Measurements from ENCODE around the gene ZSCAN5A.
"Not testable (repeated sequence)": the region's sequence is repeated elsewhere in the genome, so short reads cannot be mapped to it uniquely, and the experiment has no call there.

ZSCAN5A gene

DNA sequence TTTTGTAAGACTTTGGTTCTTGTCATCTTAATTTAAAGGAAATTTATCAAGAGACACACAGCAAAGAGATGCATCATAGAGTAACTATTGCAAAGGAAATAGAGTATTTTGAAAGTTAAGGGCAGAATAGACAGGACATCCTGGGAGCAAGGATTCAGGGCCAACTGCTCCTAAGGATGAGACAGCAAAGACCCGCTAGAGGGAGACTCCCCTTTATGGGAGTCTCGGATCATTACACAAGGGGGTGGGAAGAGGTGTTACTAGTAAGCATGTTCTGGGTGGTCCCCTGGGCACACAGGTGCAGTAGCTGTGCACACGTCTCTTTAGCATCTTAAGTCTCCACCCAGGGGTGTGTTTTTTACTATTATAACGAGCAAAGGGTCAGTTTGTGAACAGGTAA is 102.9 kb downstream of the ZSCAN5A start:
- no peak for DNase-seq (ENCODE audit: low read depth in 2 of 2)

DNA sequence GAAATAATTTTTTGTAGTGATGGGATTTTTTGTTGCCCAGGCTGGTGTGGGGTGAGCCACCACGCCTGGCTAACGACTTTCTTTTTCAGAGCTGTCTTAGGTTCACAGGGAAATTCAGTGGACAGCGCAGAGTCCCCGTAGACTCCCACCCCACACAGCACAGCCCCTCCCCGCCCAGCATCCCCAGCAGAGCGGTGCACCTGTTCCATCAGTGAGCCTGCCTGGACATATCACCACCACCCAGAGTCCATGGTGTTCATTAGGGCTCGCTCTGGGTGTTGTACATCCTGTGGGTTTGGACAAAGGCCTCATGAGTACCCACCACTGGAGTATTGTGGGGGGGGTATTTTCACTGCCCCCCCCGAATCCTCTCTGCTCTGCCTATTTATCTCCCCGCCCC is 104.6 kb downstream of the ZSCAN5A start:
- DNase-seq (ENCODE audit: low read depth in 2 of 2): not testable (repeated sequence)

DNA sequence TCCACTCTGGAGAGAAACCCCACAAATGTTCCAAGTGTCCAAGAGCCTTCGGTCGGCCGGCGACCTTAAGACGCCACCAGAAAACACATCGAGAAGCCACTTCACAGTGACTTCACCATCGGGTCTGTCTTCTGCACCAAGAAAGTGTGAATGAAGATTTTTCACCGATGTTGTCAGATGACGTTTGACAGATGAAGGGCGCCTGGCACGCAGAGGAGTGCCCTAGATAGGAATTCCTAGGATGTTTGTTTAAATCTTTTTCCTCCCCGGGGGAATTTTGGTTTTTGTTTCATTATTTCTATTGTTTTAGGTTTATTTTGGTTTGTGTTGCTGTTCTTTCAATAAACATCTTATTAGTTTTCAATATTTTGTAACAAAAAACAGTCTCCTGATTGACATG is 105.5 kb downstream of the ZSCAN5A start:
- DNase-seq (ENCODE audit: low read depth in 2 of 2): no peak

DNA sequence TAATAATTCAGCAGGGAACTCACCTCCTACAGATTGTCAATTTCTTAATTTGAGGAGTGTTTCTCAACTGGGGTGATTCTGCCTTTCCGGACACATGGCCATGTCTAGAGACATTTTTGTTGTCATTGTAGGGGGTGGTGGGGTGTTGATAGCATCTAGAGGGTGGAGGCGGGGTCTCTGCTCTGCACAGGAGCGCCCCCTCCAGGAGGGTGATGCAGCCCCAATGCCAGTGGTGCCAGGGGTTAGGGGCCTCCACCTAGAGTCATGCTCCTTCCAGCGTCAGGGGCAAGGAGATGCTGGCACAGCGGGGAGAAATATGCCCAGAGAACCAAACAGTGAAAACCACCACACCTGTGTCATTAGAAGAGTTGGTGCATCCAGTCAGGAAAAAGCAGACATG is 107.1 kb downstream of the ZSCAN5A start:
- DNase-seq (ENCODE audit: low read depth in 2 of 2): not testable (repeated sequence)

DNA sequence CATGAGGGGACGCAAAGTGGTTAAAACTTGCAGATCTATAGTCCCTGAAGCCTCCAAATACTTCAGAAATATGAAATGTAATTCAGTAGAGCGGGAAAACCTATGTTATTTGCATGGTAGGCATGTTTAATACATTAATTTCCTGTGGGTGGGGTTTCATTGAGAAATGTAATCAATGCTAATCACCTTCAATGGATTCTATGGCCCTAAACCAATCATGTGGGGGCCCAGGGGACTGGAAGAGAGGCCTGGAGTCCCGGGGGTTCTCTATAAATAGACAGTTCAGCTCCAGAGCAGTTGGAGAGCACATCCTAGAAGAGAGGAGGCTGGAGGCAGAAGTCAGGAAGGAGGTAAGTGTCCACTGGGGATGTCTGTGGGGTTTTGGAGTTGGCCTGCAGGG is 112.7 kb downstream of the ZSCAN5A start, which contains the start of gene ZSCAN5C:
Gene ZSCAN5C, plus strand, starts transcription at position 301 of the 400 bp plus-strand sequence. CDS start 3,641 bp downstream, outside the sequence.
- DNase-seq (ENCODE audit: low read depth in 2 of 2): no peak

DNA sequence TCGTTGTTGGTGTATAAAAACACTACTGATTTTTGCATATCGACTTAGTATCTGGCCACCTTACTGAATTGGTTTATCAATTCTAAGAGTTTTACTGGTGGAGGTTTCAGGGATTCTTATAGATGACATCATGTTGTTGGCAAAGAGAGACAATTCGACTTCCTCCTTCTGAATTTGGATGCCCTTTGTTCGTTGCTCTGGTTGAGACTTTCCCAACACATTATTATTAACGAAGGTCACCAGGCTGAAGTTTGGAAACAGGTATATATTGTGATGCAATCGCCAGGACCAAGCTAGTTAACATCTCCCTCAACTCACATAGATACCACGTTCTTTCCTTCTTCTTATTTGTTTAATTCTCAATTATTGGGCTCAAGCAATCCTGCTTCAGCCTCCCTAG is 115.0 kb downstream of the ZSCAN5A start:
- DNase-seq (ENCODE audit: low read depth in 2 of 2): no peak

DNA sequence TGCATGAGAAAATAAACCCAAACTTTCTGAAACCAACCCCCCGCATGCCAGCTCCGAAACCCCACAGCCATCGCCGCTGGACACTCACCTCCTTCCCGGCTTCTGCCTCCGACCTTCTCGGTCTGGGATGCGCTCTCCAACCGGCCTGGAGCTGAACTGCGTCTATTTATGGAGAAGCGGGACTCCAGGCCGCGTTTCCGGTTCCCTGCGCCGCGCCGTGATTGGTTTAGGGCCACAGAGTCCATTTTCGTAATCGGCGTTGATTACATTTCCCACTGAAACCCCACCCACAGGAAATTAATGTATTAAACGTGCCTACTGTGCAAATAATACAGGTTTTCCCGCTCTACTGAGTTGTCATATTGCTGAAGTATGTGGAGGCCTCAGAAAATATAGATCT is 117.0 kb downstream of the ZSCAN5A start, which contains the start of gene ZSCAN5B:
Gene ZSCAN5B, minus strand, starts transcription at position 138 of the 400 bp plus-strand sequence. CDS start 4,731 bp downstream, outside the sequence.
- DNase-seq (ENCODE audit: low read depth in 2 of 2): not testable (repeated sequence)

DNA sequence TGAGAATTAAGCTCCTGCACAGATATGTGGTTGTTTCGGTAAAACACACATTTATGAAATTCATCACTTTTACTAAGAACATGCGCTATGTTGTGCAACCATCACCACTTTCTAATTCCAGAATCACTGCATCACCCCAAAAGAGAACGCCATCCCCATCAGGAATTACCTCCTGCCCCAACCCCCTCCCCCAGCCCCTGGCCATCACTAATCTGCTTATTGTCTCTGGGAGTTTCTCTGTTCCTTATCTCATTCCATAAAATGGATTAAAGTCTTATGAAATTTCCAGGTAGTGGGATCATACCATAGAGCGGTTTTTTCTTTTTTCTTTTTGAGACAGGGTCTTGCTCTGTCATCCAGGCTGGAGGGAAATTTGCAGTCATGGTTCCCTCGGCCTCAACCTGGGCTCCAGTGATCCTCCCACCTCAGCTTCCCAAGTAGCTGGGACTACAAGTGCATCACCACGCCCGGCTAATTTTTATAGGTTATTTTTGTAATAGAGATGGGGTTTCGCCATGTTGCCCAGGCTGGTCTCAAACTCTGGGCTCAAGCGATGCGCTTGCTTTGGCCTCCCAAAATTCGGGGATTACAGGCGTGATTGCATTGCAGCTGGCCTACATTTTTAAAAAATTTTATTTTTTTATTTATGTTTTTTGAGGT is 120.5 kb downstream of the ZSCAN5A start:
- DNase-seq (ENCODE audit: low read depth in 2 of 2): no peak

DNA sequence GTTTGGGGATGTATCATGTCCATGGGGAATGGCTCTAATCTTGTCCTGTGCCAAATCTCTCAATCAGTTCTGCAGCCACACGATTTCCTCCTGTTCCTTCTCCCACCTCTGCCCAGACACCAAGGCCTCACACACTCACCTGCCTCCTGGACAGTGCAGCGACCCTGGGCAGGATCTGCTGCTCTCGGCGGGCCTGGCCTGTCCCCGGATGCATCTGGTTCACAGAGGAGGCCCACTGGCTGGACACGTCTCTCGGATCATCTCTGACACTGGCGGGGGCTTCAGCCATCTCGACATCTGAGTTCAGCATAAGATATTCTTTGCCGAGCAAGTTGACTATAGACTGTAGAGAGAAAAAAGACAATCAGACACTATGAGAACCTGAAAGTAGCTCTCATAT is 122.9 kb downstream of the ZSCAN5A start:
- no peak for DNase-seq (ENCODE audit: low read depth in 2 of 2)

DNA sequence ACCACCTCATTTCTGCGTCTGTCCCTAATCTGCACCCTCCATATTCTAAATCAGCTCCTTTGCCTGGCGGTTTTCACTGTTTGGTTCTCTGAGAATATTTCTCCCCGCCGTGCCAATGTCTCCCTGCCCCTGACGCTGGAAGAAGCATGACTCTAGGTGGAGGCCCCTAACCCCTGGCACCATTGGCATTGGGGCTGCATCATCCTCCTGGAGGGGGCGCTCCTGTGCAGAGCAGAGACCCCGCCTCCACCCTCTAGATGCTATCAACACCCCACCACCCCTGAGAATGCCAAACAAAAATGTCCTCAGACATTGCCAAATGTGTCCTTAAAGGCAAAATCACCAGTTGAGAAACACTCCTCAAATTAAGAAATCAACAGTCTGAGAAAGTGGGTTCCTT is 123.5 kb downstream of the ZSCAN5A start:
- DNase-seq (ENCODE audit: low read depth in 2 of 2): no peak

DNA sequence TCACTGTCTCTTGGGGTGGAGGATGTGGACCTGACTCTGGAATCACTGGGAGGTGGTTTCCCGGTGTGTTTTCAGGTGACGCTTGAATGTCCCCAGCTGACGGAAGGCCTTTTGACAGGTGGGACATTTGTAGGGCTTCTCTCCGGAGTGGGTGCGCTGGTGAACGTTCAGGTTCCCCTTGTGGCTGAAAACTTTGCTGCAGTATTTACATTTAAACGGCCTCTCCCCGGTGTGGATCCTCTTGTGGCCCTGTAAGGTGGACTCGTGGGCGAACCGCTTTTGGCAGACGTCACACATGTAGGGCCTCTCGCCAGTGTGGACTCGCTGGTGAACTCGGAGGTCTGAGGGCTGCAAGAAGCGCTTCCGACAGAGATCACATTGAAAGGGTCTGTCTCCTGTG is 124.9 kb downstream of the ZSCAN5A start:
- no peak for DNase-seq (ENCODE audit: low read depth in 2 of 2)

DNA sequence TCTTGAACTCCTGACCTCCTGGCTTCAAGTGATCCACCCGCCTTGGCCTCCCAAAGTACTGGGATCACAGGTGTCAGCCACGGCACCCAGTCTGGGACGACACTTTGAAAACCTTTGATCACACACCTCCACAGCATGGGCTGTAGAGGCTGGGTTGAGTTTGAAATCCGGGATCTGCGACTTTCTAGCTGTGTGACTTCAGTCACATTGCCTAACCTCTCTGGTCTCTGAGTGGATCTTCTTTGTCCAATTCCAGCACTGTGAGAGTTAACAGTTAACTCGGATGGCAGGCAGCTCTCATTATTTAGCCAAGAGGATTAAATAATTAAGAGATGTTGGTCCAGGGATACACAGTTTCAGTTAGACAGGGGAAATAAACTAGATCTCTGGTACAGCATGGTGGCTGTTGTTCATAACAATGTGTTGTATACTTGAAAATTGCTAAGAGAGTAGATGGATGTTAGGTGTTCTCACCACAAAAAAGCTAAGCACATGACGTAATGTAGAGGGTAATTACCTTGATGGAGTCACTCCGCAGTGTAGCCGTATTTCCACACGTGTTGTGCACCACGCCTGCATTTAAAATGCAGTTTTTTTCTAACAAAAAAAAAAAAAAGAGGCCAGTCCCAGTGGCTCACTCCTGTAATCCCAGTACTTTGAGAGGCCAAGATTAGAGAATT is 136.9 kb downstream of the ZSCAN5A start:
- no peak for DNase-seq (ENCODE audit: low read depth in 2 of 2)

DNA sequence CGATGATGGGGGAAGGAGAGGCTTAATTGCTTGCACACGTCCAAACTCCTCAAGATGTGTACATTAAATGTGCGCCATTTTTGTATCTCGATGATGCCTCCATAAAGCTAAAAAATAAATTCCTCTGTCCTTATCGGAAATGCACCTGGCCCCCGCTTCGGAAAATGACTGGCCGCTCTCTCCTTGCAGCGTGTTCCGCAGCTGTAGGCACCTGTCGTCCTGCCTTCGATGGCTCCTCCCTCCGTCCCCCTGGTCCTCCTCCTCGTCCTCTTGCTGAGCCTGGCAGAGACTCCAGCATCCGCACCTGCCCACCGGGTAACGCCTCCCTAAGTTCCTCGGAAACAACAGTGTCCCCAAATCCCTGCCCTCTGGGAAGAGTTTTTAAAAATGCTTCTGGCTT is 137.8 kb downstream of the ZSCAN5A start:
- DNase-seq (ENCODE audit: low read depth in 2 of 2): no peak

DNA sequence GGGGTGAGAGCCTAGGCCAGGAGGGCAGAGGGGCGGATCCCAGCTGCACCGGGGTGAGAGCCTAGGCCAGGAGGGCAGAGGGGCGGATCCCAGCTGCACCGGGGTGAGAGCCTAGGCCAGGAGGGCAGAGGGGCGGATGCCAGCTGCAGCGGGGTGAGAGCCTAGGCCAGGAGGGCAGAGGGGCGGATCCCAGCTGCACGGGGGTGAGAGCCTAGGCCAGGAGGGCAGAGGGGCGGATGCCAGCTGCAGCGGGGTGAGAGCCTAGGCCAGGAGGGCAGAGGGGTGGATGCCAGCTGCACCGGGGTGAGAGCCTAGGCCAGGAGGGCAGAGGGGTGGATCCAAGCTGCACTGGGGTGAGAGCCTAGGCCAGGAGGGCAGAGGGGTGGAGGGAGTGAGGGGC is 138.3 kb downstream of the ZSCAN5A start:
- not testable (repeated sequence) for DNase-seq (ENCODE audit: low read depth in 2 of 2)

DNA sequence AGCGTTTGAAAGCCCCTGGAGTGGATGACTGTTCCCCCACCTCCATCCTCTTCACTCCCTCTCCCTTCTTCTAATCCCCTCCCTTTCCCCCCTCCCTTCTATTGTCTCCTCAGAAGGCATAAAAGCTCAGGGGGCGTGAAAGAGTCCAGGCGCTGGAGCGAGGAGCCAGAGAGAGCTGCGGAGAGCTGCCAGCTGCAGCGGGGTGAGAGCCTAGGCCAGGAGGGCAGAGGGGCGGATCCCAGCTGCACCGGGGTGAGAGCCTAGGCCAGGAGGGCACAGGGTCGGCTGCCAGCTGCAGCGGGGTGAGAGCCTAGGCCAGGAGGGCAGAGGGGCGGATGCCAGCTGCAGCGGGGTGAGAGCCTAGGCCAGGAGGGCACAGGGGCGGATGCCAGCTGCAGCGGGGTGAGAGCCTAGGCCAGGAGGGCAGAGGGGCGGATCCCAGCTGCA is 138.8 kb downstream of the ZSCAN5A start, which contains the start of gene GALP:
Gene GALP, plus strand, starts transcription at position 148 of the 447 bp plus-strand sequence. CDS start 1,101 bp downstream, outside the sequence.
- not testable (repeated sequence) for DNase-seq (ENCODE audit: low read depth in 2 of 2)

DNA sequence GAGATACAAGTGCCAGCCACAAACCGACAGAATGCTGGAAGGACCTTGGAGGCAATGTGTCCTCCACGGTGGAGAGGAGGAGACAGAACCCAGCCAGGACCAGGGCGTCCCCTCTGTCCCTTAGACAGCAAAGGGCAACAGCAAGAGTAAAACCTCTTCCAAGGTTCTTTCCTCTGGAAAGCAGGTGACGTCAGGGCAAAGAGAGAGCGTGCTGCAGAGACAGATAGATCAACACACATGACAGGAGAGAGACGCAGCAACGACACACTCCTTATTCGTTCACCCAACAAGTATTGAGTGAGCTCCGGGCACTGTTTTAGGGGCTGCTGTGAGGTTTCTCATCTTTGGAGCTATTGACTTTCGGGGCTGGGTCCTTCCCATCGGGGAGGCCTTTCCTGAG is 140.1 kb downstream of the ZSCAN5A start:
- DNase-seq (ENCODE audit: low read depth in 2 of 2): no peak

DNA sequence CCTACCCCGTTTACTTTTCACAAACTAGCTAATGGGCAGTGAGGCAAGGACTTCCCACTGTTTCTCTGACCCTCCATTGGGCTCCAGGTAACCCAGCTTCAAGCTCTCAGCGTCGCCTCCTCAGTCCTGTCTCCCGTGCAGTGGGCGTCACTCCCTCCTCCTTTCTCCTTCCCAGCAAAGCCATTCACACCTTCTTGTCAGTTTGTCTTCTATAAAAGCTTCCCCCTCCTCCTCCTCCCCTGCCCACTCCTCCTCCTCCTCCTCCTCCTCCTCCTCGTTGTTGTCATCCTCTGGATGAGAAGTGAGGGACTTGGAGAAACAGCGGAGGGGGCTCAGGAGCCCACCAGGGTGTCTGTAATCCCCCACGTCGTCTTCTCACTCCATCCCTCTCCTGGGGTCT is 140.6 kb downstream of the ZSCAN5A start:
- DNase-seq (ENCODE audit: low read depth in 2 of 2): no peak
